Keratinocyte (primary cell): ENCODE data around the gene NDUFAF5. TPM values are rescaled to one million over a fixed set of nuclear protein-coding genes. Genes with fewer than 3 reads are reported as not detected.

Source experiments
- DNase-seq: peaks from one replicate; pipeline ENCODE4 v3.0.0-alpha.2; 2011; ENCODE audit warnings: low read depth, missing footprints, low spot score
- FAIRE-seq: peaks from 2 replicates; lab custom pipeline; 2011; peaks lifted over from hg19 to GRCh38; lab: Jason Lieb, UNC
- H2AFZ ChIP-seq: 2 replicates; pipeline ENCODE4 v1.6.0; 2012; ENCODE audit warnings: low read length, control low read depth, inconsistent platforms; ENCODE audit not compliant: control insufficient read depth
- H3K27ac ChIP-seq: 2 replicates; pipeline ENCODE4 v1.5.1; 2011; ENCODE audit warnings: low read length; ENCODE audit not compliant: control insufficient read depth, insufficient read depth
- H3K27me3 ChIP-seq: 3 replicates; pipeline ENCODE4 v1.6.0; 2011; ENCODE audit warnings: low read length; ENCODE audit not compliant: control insufficient read depth, insufficient read depth; ENCODE audit errors: extremely low read depth
- H3K36me3 ChIP-seq, 2 experiments: 2 replicates in 1 of 2; 3 replicates in 1 of 2; pipeline ENCODE4 v1.5.1; 2011; ENCODE audit warnings: low read length in 2 of 2, mild to moderate bottlenecking in 1 of 2; ENCODE audit not compliant: control insufficient read depth in 2 of 2, insufficient read depth in 2 of 2; ENCODE audit errors: extremely low read depth in 1 of 2
- H3K4me1 ChIP-seq: 3 replicates; pipeline ENCODE4 v1.5.1; 2011; ENCODE audit warnings: low read length; ENCODE audit not compliant: control insufficient read depth, insufficient read depth; ENCODE audit errors: extremely low read depth
- H3K4me2 ChIP-seq: 3 replicates; pipeline ENCODE4 v1.6.0; 2011; ENCODE audit warnings: low read depth, low read length; ENCODE audit not compliant: control insufficient read depth, insufficient read depth; ENCODE audit errors: extremely low read depth
- H3K4me3 ChIP-seq, 3 experiments: fragments of 200-600 bp in 1 of 3; sonication (generic) in 1 of 3; 2 replicates in 2 of 3; 3 replicates in 1 of 3; pipeline ENCODE4 v1.5.1; 2011 to 2016; ENCODE audit warnings: low read length in 3 of 3, mild to moderate bottlenecking in 3 of 3, control low read depth in 2 of 3, inconsistent platforms in 1 of 3, low read depth in 1 of 3, mixed read lengths in 1 of 3, mixed run types in 1 of 3, moderate library complexity in 1 of 3; ENCODE audit not compliant: control insufficient read depth in 2 of 3, insufficient read depth in 2 of 3; ENCODE audit errors: extremely low read depth in 1 of 3
- H3K79me2 ChIP-seq: 2 replicates; pipeline ENCODE4 v1.6.0; 2012; ENCODE audit warnings: low read length; ENCODE audit not compliant: control insufficient read depth, insufficient read depth
- H3K9ac ChIP-seq: 3 replicates; pipeline ENCODE4 v1.6.0; 2011; ENCODE audit warnings: low read length; ENCODE audit not compliant: control insufficient read depth, insufficient read depth; ENCODE audit errors: extremely low read depth
- H3K9me1 ChIP-seq: 3 replicates; pipeline ENCODE4 v1.6.0; 2011; ENCODE audit warnings: low read length; ENCODE audit not compliant: control insufficient read depth, insufficient read depth; ENCODE audit errors: extremely low read depth
- H3K9me3 ChIP-seq: 2 replicates; pipeline ENCODE4 v1.5.1; 2012; ENCODE audit warnings: low read depth, low read length; ENCODE audit not compliant: control insufficient read depth
- H4K20me1 ChIP-seq: 3 replicates; pipeline ENCODE4 v1.6.0; 2011; ENCODE audit warnings: low read length; ENCODE audit not compliant: control insufficient read depth, insufficient read depth; ENCODE audit errors: extremely low read depth
- EZH2 ChIP-seq: IDR thresholded peaks from one replicate; pipeline ENCODE4 v1.6.1; 2012; ENCODE audit warnings: inconsistent platforms, mild to moderate bottlenecking, low read length, moderate library complexity
- dilution Hi-C: fragments of 300-500 bp; cut with MboI; formaldehyde crosslinking; loops from one replicate; pipeline ENCODE4 v1.7.0; 2020; ENCODE audit warnings: low sequenced_read_pairs; ENCODE audit not compliant: extremely low pct_ligation_motif_present
- polyA plus RNA-seq, 5 experiments: library from polyadenylated mRNA; depleted of rRNA in 3 of 5; stranded (reverse) in 3 of 5; stranded (forward) in 1 of 5; unstranded in 1 of 5; fragments of >200 nt; gene quantifications; 1 replicate in 1 of 5; 2 replicates in 3 of 5; 3 replicates in 1 of 5; pipeline versions ENCODE4 v1.2.1 to v1.2.3, GENCODE V29; 2011 to 2012; ENCODE audit warnings: missing spikeins in 2 of 5, low read depth in 1 of 5, low replicate concordance in 1 of 5
- TF ChIP-seq, protein P1 (sequence below), 3 experiments: IDR thresholded peaks in 1 of 3; conservative IDR thresholded peaks in 1 of 3; optimal IDR thresholded peaks in 1 of 3; 2 replicates in 2 of 3; 3 replicates in 1 of 3; pipeline versions ENCODE3 to v1.5.1; 2011; ENCODE audit warnings: low read length in 3 of 3, mild to moderate bottlenecking in 3 of 3, moderate library complexity in 2 of 3, control low read depth in 1 of 3, inconsistent platforms in 1 of 3; ENCODE audit not compliant: insufficient read depth in 2 of 3; ENCODE audit errors: extremely low read depth in 1 of 3

The NDUFAF5 gene
- polyA plus RNA-seq, 1 donor (not counting 4 experiments of a cell fraction or from before 2014, with no cell fraction given) = 26.4 TPM

DNA sequence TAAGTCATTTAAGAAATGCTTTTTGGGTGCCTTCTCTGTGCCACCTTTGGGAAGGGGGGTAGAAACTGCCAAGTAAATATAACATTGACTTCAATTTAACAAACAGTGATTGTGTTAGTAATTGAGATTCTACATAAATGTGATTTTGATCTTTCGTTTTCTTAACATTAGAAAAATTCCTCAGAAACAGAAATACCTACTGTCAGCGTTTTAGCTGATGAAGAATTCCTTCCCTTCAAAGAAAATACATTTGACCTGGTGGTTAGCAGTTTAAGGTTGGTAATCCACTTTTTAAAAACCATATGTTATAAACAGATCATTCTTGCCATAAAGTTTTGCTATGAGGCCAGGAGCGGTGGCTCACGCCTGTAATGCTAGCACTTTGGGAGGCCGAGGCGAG lies 9.8 kb downstream of the NDUFAF5 start:
- Histone ChIP-seq H3K9ac (no peak overlapping the region), H3K4me1 (no peaks in the 10 kb centered on the region), H3K9me3 (no peaks in the 10 kb centered on the region), H3K27me3 (no peaks in the 10 kb centered on the region), H3K9me1 (no peaks in the 10 kb centered on the region), H3K79me2 (peaks cover 4% of the 10 kb centered on the region), H3K4me2 (no peak overlapping the region), H3K36me3 (peaks cover 25 to 28% of the 10 kb centered on the region in 2 experiments), H2AFZ (no peak overlapping the region), H3K27ac (no peak overlapping the region), H3K4me3 (no peak overlapping the region), H4K20me1 (no peaks in the 10 kb centered on the region)
- TF ChIP-seq EZH2 = no peak
- TF ChIP-seq, protein P1, sequence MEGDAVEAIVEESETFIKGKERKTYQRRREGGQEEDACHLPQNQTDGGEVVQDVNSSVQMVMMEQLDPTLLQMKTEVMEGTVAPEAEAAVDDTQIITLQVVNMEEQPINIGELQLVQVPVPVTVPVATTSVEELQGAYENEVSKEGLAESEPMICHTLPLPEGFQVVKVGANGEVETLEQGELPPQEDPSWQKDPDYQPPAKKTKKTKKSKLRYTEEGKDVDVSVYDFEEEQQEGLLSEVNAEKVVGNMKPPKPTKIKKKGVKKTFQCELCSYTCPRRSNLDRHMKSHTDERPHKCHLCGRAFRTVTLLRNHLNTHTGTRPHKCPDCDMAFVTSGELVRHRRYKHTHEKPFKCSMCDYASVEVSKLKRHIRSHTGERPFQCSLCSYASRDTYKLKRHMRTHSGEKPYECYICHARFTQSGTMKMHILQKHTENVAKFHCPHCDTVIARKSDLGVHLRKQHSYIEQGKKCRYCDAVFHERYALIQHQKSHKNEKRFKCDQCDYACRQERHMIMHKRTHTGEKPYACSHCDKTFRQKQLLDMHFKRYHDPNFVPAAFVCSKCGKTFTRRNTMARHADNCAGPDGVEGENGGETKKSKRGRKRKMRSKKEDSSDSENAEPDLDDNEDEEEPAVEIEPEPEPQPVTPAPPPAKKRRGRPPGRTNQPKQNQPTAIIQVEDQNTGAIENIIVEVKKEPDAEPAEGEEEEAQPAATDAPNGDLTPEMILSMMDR (optimal IDR thresholded peaks at IDR 0.05 in 1 of 3, IDR thresholded peaks at IDR 0.05 in 1 of 3, conservative IDR thresholded peaks at IDR 0.05 in 1 of 3; ENCODE audit: extremely low read depth in 1 of 3, insufficient read depth in 2 of 3, low read length in 3 of 3) = no peak
- DNase-seq (no peak), FAIRE-seq (no peak)
- dilution Hi-C loops = no loop called here

DNA sequence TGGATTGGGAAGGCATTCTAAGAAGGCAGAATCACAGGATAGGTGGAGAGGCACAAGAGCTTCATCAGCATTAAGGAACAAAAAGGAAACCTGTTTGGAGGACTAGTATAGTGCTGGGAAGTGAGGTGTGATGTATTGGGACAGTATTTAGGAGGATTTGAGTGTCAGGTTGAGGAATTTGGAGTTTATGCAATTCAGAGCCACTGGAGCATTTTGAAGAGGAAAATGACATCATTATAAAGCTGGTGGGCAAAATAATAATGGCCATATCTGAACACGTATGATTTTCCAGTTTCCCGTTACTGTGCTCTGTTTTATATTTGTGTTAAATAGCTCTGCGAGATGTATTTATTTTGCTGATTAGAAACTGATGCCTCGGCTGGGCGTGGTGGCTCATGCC lies 14.2 kb downstream of the NDUFAF5 start:
- Histone ChIP-seq H3K4me2 (no peak overlapping the region), H3K4me3 (no peak overlapping the region), H3K27me3 (no peaks in the 10 kb centered on the region), H3K9me1 (no peaks in the 10 kb centered on the region), H3K9me3 (no peaks in the 10 kb centered on the region), H3K79me2 (no peaks in the 10 kb centered on the region), H4K20me1 (no peaks in the 10 kb centered on the region), H2AFZ (no peak overlapping the region), H3K36me3 (peaks cover 17 to 28% of the 10 kb centered on the region in 2 experiments), H3K4me1 (peaks cover 14% of the 10 kb centered on the region), H3K27ac (no peak overlapping the region), H3K9ac (no peak overlapping the region)
- FAIRE-seq (no peak), DNase-seq (no peak)
- dilution Hi-C loops = no loop called here
- TF ChIP-seq, protein P1 (optimal IDR thresholded peaks at IDR 0.05 in 1 of 3, IDR thresholded peaks at IDR 0.05 in 1 of 3, conservative IDR thresholded peaks at IDR 0.05 in 1 of 3; ENCODE audit: extremely low read depth in 1 of 3, insufficient read depth in 2 of 3, low read length in 3 of 3) = no peak
- no peak for TF ChIP-seq EZH2
